WERI-Rb-1 (cell line): ENCODE results near the gene ADGRL3.

ENCODE experiments used
- DNase-seq: peaks from one replicate; pipeline ENCODE4 v3.0.0-alpha.2; 2020
- H3K27ac ChIP-seq: fragments of 250-450 bp; sonication (Bioruptor Pico); 2 replicates; pipeline ENCODE4 v1.5.1; 2020; ENCODE audit warnings: mild to moderate bottlenecking, moderate library complexity
- H3K27me3 ChIP-seq: fragments of 250-450 bp; sonication (Bioruptor Pico); 2 replicates; pipeline ENCODE4 v1.5.1; 2021; ENCODE audit warnings: mild to moderate bottlenecking, low read depth, moderate library complexity; ENCODE audit not compliant: insufficient read depth, severe bottlenecking
- H3K36me3 ChIP-seq: fragments of 250-450 bp; sonication (Bioruptor Pico); 2 replicates; pipeline ENCODE4 v1.5.1; 2020; ENCODE audit warnings: mild to moderate bottlenecking, moderate library complexity
- H3K4me3 ChIP-seq: 2 replicates; pipeline ENCODE4 v1.5.1; 2011; ENCODE audit warnings: low read depth, mild to moderate bottlenecking, control low read depth, low read length
- H3K9me3 ChIP-seq: fragments of 250-450 bp; sonication (Bioruptor Pico); 2 replicates; pipeline ENCODE4 v1.5.1; 2021; ENCODE audit warnings: mild to moderate bottlenecking, moderate library complexity; ENCODE audit not compliant: severe bottlenecking
- CTCF ChIP-seq: IDR thresholded peaks from 2 replicates; pipeline ENCODE4 v1.5.1; 2011; ENCODE audit warnings: low read depth, mild to moderate bottlenecking, control low read depth, inconsistent platforms, low read length

The ADGRL3 gene

GRCh38 chr4:61319156-61319555, 119.0 kb downstream of the ADGRL3 start:
- H3K4me3 ChIP-seq, result no peak overlapping the region
- H3K9me3 ChIP-seq, result no peaks in the 10 kb centered on the region
- TF ChIP-seq CTCF, result no peak
- H3K27me3 ChIP-seq, result no peaks in the 10 kb centered on the region
- H3K36me3 ChIP-seq, result no peaks in the 10 kb centered on the region
- no peak for DNase-seq
- no peak overlapping the region for H3K27ac ChIP-seq

- no peak overlapping the region for H3K4me3 ChIP-seq
- H3K27me3 ChIP-seq, result no peaks in the 10 kb centered on the region
- TF ChIP-seq CTCF, result no peak
- no peak for DNase-seq
- H3K36me3 ChIP-seq, result no peaks in the 10 kb centered on the region
- no peak overlapping the region for H3K27ac ChIP-seq
- no peaks in the 10 kb centered on the region for H3K9me3 ChIP-seq
Measured at GRCh38 chr4:61320154-61320553, 120.0 kb downstream of the ADGRL3 start.

- Histone ChIP-seq H3K27ac (no peak overlapping the region), H3K9me3 (no peaks in the 10 kb centered on the region), H3K4me3 (no peak overlapping the region), H3K27me3 (no peaks in the 10 kb centered on the region), H3K36me3 (no peaks in the 10 kb centered on the region)
- no peak for TF ChIP-seq CTCF
- no peak for DNase-seq
Measured at GRCh38 chr4:61320631-61321030, 120.5 kb downstream of the ADGRL3 start.

- Histone ChIP-seq H3K9me3 (no peaks in the 10 kb centered on the region), H3K27ac (no peak overlapping the region), H3K4me3 (no peak overlapping the region), H3K36me3 (no peaks in the 10 kb centered on the region), H3K27me3 (no peaks in the 10 kb centered on the region)
- DNase-seq, result no peak
- no peak for TF ChIP-seq CTCF
Measured at GRCh38 chr4:61332693-61333092, 132.6 kb downstream of the ADGRL3 start.

- Histone ChIP-seq H3K27me3 (no peaks in the 10 kb centered on the region), H3K4me3 (no peak overlapping the region), H3K27ac (no peak overlapping the region), H3K9me3 (no peaks in the 10 kb centered on the region), H3K36me3 (no peaks in the 10 kb centered on the region)
- TF ChIP-seq CTCF, result no peak
- DNase-seq, result no peak
Measured at GRCh38 chr4:61333490-61333889, 133.4 kb downstream of the ADGRL3 start.

GRCh38 chr4:61335241-61335763, 135.2 kb downstream of the ADGRL3 start:
- H3K9me3 ChIP-seq, result no peaks in the 10 kb centered on the region
- TF ChIP-seq CTCF, result no peak
- no peaks in the 10 kb centered on the region for H3K36me3 ChIP-seq
- H3K27me3 ChIP-seq, result no peaks in the 10 kb centered on the region
- no peak overlapping the region for H3K27ac ChIP-seq
- no peak for DNase-seq
- H3K4me3 ChIP-seq, result no peak overlapping the region
